Measurements from ENCODE around the gene CAPG. TPM values are rescaled to one million over a fixed set of nuclear protein-coding genes. Genes with fewer than 3 reads are reported as not detected.
A peak's percentile ranks its signal among the peaks of the same experiment; 100 is the strongest.

Gene CAPG
- total and polyA plus RNA-seq, 2 of the 4 experiments (the other 2 are of a cell fraction) = 79.9 to 98.3 TPM

GRCh38 chr2:85435220-85435958, 25.2 kb upstream of the CAPG start:
- Histone ChIP-seq H3K4ac (ENCODE audit: low read depth, low read length) (peak overlapping the region; percentile 32; the same call in 1 of the 2 replicates), H4K91ac (ENCODE audit: insufficient read depth, low read depth, low read length) (peak overlapping the region; percentile 6; the same call in 1 of the 2 replicates), H3K23ac (ENCODE audit: low read depth, low read length) (no peak overlapping the region), H3K18ac (ENCODE audit: low read depth, low read length) (no peak overlapping the region), H3K79me1 (ENCODE audit: low read depth in 1 of 2, low read length in 2 of 2) (peaks cover 0 to 10% of the 10 kb centered on the region in 2 experiments; a peak in 1 of 4 replicates), H3K27ac (ENCODE audit: insufficient read depth, low read length) (no peak overlapping the region), H2AK9ac (replicated peaks; ENCODE audit: low read depth, low read length, poor library complexity) (no peak overlapping the region), H3K9me3 (ENCODE audit: control insufficient read depth, insufficient read depth, low read length) (no peaks in the 10 kb centered on the region), H4K20me1 (ENCODE audit: insufficient read depth, low read length) (no peaks in the 10 kb centered on the region), H3K4me3 (ENCODE audit: insufficient read depth, low read depth, low read length) (no peak overlapping the region), H3K4me2 (ENCODE audit: low read depth, low read length) (no peak overlapping the region), H3K27me3 (ENCODE audit: control insufficient read depth, insufficient read depth, low read length) (no peaks in the 10 kb centered on the region), H4K8ac (ENCODE audit: low read depth in 2 of 2, low read length in 2 of 2) (no peak overlapping the region), H3K36me3 (ENCODE audit: control insufficient read depth, insufficient read depth, low read length) (no peaks in the 10 kb centered on the region), H3K9me1 (ENCODE audit: insufficient read depth, low read length) (peaks cover 19% of the 10 kb centered on the region; the same call in 1 of the 2 replicates), H3K56ac (ENCODE audit: extremely low read depth, insufficient read depth, low read length) (no peak overlapping the region), H4K5ac (ENCODE audit: low read depth, low read length) (no peak overlapping the region), H2AFZ (replicated peaks; ENCODE audit: low read length, poor library complexity) (peak overlapping the region; percentile 60), H3K9ac (ENCODE audit: low read depth, low read length) (no peak overlapping the region), H3K4me1 (ENCODE audit: control insufficient read depth, insufficient read depth, low read length) (peaks cover 31% of the 10 kb centered on the region), H2BK15ac (ENCODE audit: low read depth, low read length) (peak overlapping the region; percentile 36; the same call in 1 of the 3 replicates), H2BK20ac (ENCODE audit: low read depth, low read length) (peak overlapping the region; percentile 27; the same call in 1 of the 2 replicates), H3K14ac (replicated peaks; ENCODE audit: low read depth, low read length) (no peak overlapping the region), H2AK5ac (ENCODE audit: low read depth, low read length) (peak overlapping the region; percentile 89; the same call in 1 of the 2 replicates), H2BK120ac (ENCODE audit: low read depth, low read length) (no peak overlapping the region), H2BK5ac (ENCODE audit: low read depth, low read length, poor library complexity, severe bottlenecking) (no peak overlapping the region)
- TF ChIP-seq RFX5 (IDR thresholded peaks at IDR 0.05; ENCODE audit: low read depth, low read length) (no peak), MAFK (IDR thresholded peaks at IDR 0.05; ENCODE audit: low read depth, low read length) (peak; percentile 58; the same call in 1 of the 2 replicates)
- ChIA-PET CTCF (no interaction called here), POLR2A (ENCODE audit: unreplicated experiment) (no interaction called here)
- WGBS, 2 experiments (ENCODE audit: extremely low coverage in 2 of 2, insufficient read length in 1 of 2) = 84% methylated on average over 8 of the region's 21 CpGs; no CpG with 5 or more reads in 1 of the 2 experiments
- ATAC-seq (ENCODE audit: low read depth) (no peak), DNase-seq (no peak)
- dilution Hi-C loops (cut with HindIII; ENCODE audit: low sequenced_read_pairs, unreplicated experiment) (no loop called here), intact Hi-C loops (cut with micrococcal nuclease) (no loop called here), in situ Hi-C loops (cut with MboI; ENCODE audit: low sequenced_read_pairs) (no loop called here)
- no TSS peak for BruUV-seq (replicated peaks)

Data from IMR-90 (cell line).